T-cell (primary cell): Measurements from ENCODE around the gene SCN4A. TPM values are rescaled to one million over a fixed set of nuclear protein-coding genes. Genes with fewer than 3 reads are reported as not detected.

ENCODE experiments used
- ATAC-seq, 4 experiments: fragments of 200-7000 bp in 3 of 4; fragments of 150-1000 bp in 1 of 4; cut with Tn5 transposase; replicated peaks in 1 of 4; 1 replicate in 3 of 4; 2 replicates in 1 of 4; pipeline ENCODE4 v1.10.0; 2021; ENCODE audit warnings: moderate library complexity in 3 of 4, mild to moderate bottlenecking in 2 of 4, moderate number of reproducible peaks in 1 of 4
- CTCF ChIA-PET, 2 donors: fragments of 300-600 bp; sonication (Branson Sonifier 250); formaldehyde crosslinking; loops; one replicate each; lab custom pipeline; 2022; ENCODE audit warnings: antibody characterized with exemption in 2 of 2; lab: Charles Lee
- POLR2A ChIA-PET, 2 donors: fragments of 300-600 bp; sonication (Branson Sonifier 250); formaldehyde crosslinking; loops; one replicate each; lab custom pipeline; 2022; ENCODE audit warnings: antibody characterized with exemption in 2 of 2; lab: Charles Lee
- DNase-seq, 35 experiments: peaks; one replicate each; pipeline versions ENCODE4 v3.0.0 to v3.0.0-alpha.2; 2013 to 2023
- H3K27ac ChIP-seq: one replicate; pipeline ENCODE4 v1.5.1; 2013; ENCODE audit warnings: low read length
- H3K27me3 ChIP-seq, 2 experiments: replicated peaks in 1 of 2; 1 replicate in 1 of 2; 2 replicates in 1 of 2; pipeline versions ENCODE4 v1.6.1 to v1.7.0; 2013; ENCODE audit warnings: low read length in 1 of 2, mixed read lengths in 1 of 2; ENCODE audit not compliant: control insufficient read depth in 2 of 2, insufficient read depth in 2 of 2; ENCODE audit errors: extremely low read depth in 1 of 2
- H3K36me3 ChIP-seq, 2 donors: 1 replicate in 1 of 2; 2 replicates in 1 of 2; pipeline versions ENCODE4 v1.6.1 to v1.7.0; 2013; ENCODE audit warnings: low read length in 1 of 2; ENCODE audit not compliant: control insufficient read depth in 2 of 2, insufficient read depth in 1 of 2; ENCODE audit errors: extremely low read depth in 1 of 2
- H3K4me1 ChIP-seq, 2 experiments: 1 replicate in 1 of 2; 2 replicates in 1 of 2; pipeline versions ENCODE4 v1.6.1 to v1.7.0; 2013; ENCODE audit warnings: low read length in 2 of 2, mixed read lengths in 1 of 2; ENCODE audit not compliant: insufficient read depth in 2 of 2, control insufficient read depth in 1 of 2; ENCODE audit errors: extremely low read depth in 1 of 2
- H3K4me3 ChIP-seq, 2 donors: 1 replicate in 1 of 2; 2 replicates in 1 of 2; pipeline versions ENCODE4 v1.5.1 to v1.7.0; 2013; ENCODE audit warnings: mild to moderate bottlenecking in 2 of 2, low read length in 1 of 2, moderate library complexity in 1 of 2; ENCODE audit not compliant: control insufficient read depth in 1 of 2; ENCODE audit errors: extremely low read depth in 1 of 2
- H3K9me3 ChIP-seq: 2 replicates; pipeline ENCODE4 v1.7.0; 2013
- H3K27ac Mint-ChIP-seq, 2 donors: one replicate each; pipeline ENCODE4 v1.8.0; 2020 to 2021; ENCODE audit warnings: mild to moderate bottlenecking in 2 of 2, mixed read lengths in 2 of 2
- H3K27me3 Mint-ChIP-seq, 2 donors: one replicate each; pipeline ENCODE4 v1.8.0; 2021 to 2022; ENCODE audit warnings: mixed read lengths in 2 of 2
- H3K36me3 Mint-ChIP-seq: one replicate; pipeline ENCODE4 v1.8.0; 2021; ENCODE audit warnings: mixed read lengths
- H3K4me1 Mint-ChIP-seq, 3 donors: one replicate each; pipeline ENCODE4 v1.8.0; 2020 to 2022; ENCODE audit warnings: mixed read lengths in 3 of 3, mild to moderate bottlenecking in 1 of 3
- H3K4me3 Mint-ChIP-seq, 3 donors: one replicate each; pipeline ENCODE4 v1.8.0; 2020 to 2022; ENCODE audit warnings: mild to moderate bottlenecking in 3 of 3, mixed read lengths in 3 of 3, moderate library complexity in 3 of 3
- H3K9me3 Mint-ChIP-seq, 3 donors: one replicate each; pipeline ENCODE4 v1.8.0; 2020 to 2022; ENCODE audit warnings: mixed read lengths in 3 of 3
- WGBS: methylation state at CpG from one replicate; pipeline ENCODE4 v1.1.5; 2013; ENCODE audit warnings: missing lambda C conversion rate; ENCODE audit not compliant: insufficient coverage; 5-methylcytosine and 5-hydroxymethylcytosine counted together
- total RNA-seq, 35 experiments: library from RNA in 6 of 35; stranded (reverse) in 6 of 35; fragments of 120-200 nt in 1 of 35; gene quantifications; one replicate each; pipeline versions ENCODE4 v1.2.1 to v1.2.4 and lab custom pipeline; 2013 to 2026

SCN4A gene
- total RNA-seq, 5 donors from 2014 or later (not counting 1 experiment from before 2014, with no cell fraction given), result 0.13 to 0.18 (median 0.13) TPM; not detected in 2

DNA sequence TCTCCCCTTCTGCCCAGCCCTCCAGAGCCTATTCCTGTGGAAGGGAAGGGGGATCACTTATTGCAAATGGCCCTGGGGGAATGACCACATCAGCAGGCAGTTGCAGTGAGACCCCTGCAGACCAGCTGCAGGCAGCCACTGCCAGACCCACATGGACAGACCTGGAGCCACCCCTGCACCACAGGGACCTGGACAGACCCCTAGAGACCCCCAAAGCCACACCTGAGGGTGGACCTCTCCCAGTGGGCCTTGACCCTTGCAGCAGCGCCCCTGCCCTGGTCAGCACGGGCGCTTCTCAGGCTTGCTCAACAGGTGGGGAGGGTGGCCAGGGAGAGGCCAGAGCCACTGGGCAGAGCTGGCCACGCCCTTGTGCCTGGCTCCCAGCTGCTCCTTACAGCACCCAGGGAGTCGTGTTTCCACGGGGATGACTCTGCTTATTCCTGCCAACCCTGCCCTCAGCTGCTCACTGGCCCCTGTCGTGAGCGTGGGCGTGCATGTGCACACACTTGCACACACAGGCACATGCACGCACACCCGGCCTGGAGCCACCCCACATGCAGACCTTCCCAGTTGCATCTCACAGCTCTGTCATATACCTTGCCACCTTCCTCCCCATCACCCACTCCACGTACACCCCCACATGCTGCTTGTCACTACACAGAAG is 1.3 kb upstream of the SCN4A start:
- Histone ChIP-seq H3K9me3 (no peaks in the 10 kb centered on the region), H3K4me3 (no peak overlapping the region), H3K4me1 (peaks cover 0 to 11% of the 10 kb centered on the region in 2 experiments), H3K36me3 (no peaks in the 10 kb centered on the region), H3K27me3 (peaks cover 0 to 16% of the 10 kb centered on the region in 2 experiments), H3K27ac (no peak overlapping the region)
- no peak for DNase-seq
- 81% methylated on average over 11 of the region's 12 CpGs for WGBS
- no peak for ATAC-seq
- no peaks in the 10 kb centered on the region for H3K27me3 Mint-ChIP-seq
- H3K4me1 Mint-ChIP-seq, result peaks cover 0 to 14% (median 2%) of the 10 kb centered on the region in 3 donors
- H3K9me3 Mint-ChIP-seq, result no peaks in the 10 kb centered on the region
- ChIA-PET CTCF (interaction anchor here in 1 of 2 donors (0.5 kb wide), 1 partner anchor 791 kb away, joined by 4 read pairs; no protein-coding TSS in a partner anchor), POLR2A (no interaction called here)
- H3K36me3 Mint-ChIP-seq, result no peaks in the 10 kb centered on the region
- H3K4me3 Mint-ChIP-seq, result no peak overlapping the region
- peak overlapping the region in 1 of 2 donors; percentile 27 for H3K27ac Mint-ChIP-seq

DNA sequence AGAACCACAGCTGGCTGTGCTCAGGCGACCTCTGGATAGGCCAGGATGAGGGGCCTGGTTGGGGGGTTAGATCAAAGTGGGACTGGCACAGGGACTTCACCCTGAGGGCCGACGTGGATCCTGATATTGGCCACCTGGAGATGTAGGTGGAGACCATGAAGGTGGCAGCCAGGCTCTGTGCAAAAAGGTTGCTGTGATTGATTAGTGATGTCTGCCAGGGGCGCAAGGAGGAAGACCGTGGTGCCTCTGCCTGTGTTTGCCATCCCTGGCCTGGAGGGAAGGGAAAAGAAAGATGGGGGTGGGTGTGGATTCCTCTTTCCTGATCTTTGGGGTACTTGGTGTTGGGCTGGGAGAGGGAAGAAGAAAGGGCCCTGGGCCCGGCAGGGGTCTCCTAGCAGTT is 529 bp upstream of the SCN4A start:
- H3K27ac ChIP-seq, result no peak overlapping the region
- ChIA-PET CTCF (no interaction called here), POLR2A (no interaction called here)
- Mint-ChIP-seq H3K4me3 (no peak overlapping the region), H3K4me1 (peaks cover 0 to 14% (median 2%) of the 10 kb centered on the region in 3 donors), H3K27me3 (no peaks in the 10 kb centered on the region), H3K9me3 (no peaks in the 10 kb centered on the region), H3K27ac (no peak overlapping the region), H3K36me3 (no peaks in the 10 kb centered on the region)
- no peaks in the 10 kb centered on the region for H3K36me3 ChIP-seq
- H3K9me3 ChIP-seq, result no peaks in the 10 kb centered on the region
- no peak overlapping the region for H3K4me3 ChIP-seq
- peaks cover 0 to 16% of the 10 kb centered on the region in 2 experiments for H3K27me3 ChIP-seq
- no peak for ATAC-seq
- no peak for DNase-seq
- peaks cover 0 to 11% of the 10 kb centered on the region in 2 experiments for H3K4me1 ChIP-seq
- WGBS, result 91% methylated on average over 6 of the region's 6 CpGs

DNA sequence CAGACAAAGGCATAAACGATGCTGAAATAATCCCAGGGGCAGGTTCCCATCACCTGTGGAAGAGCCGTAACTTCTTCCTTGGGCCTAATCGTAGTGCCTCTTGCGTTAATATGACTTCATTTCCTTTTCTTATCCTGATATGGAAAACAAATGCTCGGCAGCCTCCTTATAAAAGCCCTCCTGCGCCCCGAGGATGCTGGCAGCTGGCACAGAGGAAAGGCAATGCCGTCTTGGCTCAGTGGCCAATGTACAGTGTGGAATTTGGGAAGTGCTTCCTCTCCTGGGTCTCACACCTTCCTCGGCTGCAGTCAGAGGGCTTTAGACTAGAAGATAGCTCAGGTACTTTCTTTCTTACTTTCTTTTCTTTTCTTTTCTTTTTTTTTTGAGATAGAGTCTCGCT is 3.4 kb downstream of the SCN4A start:
- ATAC-seq (no peak), DNase-seq (no peak)
- Mint-ChIP-seq H3K36me3 (no peaks in the 10 kb centered on the region), H3K27ac (no peak overlapping the region), H3K27me3 (no peaks in the 10 kb centered on the region), H3K9me3 (no peaks in the 10 kb centered on the region), H3K4me3 (no peak overlapping the region), H3K4me1 (peaks cover 11 to 14% (median 11%) of the 10 kb centered on the region in 3 donors)
- POLR2A ChIA-PET, result no interaction called here
- Histone ChIP-seq H3K4me1 (peaks cover 0 to 29% of the 10 kb centered on the region in 2 experiments), H3K9me3 (no peaks in the 10 kb centered on the region), H3K27me3 (peaks cover 0 to 8% of the 10 kb centered on the region in 2 experiments), H3K36me3 (no peaks in the 10 kb centered on the region), H3K4me3 (no peak overlapping the region), H3K27ac (no peak overlapping the region)
- CTCF ChIA-PET, result interaction anchor here in 1 of 2 donors (0.7 kb wide), 1 partner anchor 273 kb away, joined by 3 read pairs; no protein-coding TSS in a partner anchor
- 86% methylated on average over 6 of the region's 10 CpGs for WGBS

DNA sequence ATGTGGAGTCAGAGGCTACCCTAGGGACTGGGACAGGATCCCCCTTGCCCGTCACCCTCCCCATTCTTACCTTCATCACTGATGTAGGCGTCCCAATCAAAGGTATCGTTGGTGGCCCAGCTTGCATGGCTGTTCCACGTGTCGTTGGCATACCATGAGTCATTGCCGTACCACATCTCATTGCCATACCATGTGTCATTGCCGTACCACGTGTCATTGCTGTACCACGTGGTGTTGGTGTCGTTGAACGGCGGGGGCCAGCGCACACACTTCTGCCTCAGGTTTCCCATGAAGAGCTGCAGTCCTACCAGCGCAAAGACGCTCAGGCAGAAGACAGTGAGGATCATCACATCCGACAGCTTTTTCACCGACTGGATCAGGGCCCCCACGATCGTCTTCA is 4.8 kb downstream of the SCN4A start:
- H3K27me3 Mint-ChIP-seq, result no peaks in the 10 kb centered on the region
- H3K9me3 ChIP-seq, result no peaks in the 10 kb centered on the region
- no peaks in the 10 kb centered on the region for H3K36me3 ChIP-seq
- DNase-seq, result no peak
- no peaks in the 10 kb centered on the region for H3K36me3 Mint-ChIP-seq
- no peak for ATAC-seq
- POLR2A ChIA-PET, result no interaction called here
- no peak overlapping the region for H3K27ac ChIP-seq
- 76% methylated on average over 15 of the region's 19 CpGs for WGBS
- H3K4me3 ChIP-seq, result no peak overlapping the region
- CTCF ChIA-PET, result interaction anchor here in 1 of 2 donors (0.7 kb wide), 1 partner anchor 778 kb away, joined by 4 read pairs; no protein-coding TSS in a partner anchor
- no peaks in the 10 kb centered on the region for H3K27me3 ChIP-seq
- no peak overlapping the region for H3K4me3 Mint-ChIP-seq
- no peaks in the 10 kb centered on the region for H3K9me3 Mint-ChIP-seq
- no peak overlapping the region for H3K27ac Mint-ChIP-seq
- H3K4me1 ChIP-seq, result peaks cover 0 to 29% of the 10 kb centered on the region in 2 experiments
- peaks cover 11 to 14% (median 11%) of the 10 kb centered on the region in 3 donors for H3K4me1 Mint-ChIP-seq

- Histone ChIP-seq H3K27me3 (no peaks in the 10 kb centered on the region), H3K4me3 (no peak overlapping the region), H3K27ac (no peak overlapping the region), H3K36me3 (no peaks in the 10 kb centered on the region), H3K4me1 (peaks cover 0 to 29% of the 10 kb centered on the region in 2 experiments), H3K9me3 (no peaks in the 10 kb centered on the region)
- Mint-ChIP-seq H3K4me3 (no peak overlapping the region), H3K36me3 (no peaks in the 10 kb centered on the region), H3K27me3 (no peaks in the 10 kb centered on the region), H3K4me1 (peaks cover 11 to 16% (median 14%) of the 10 kb centered on the region in 3 donors), H3K9me3 (no peaks in the 10 kb centered on the region), H3K27ac (peak overlapping the region in 1 of 2 donors; percentile 1)
- WGBS, result 67% methylated on average over 11 of the region's 11 CpGs
- ATAC-seq, result peak; percentile 67 to 99 (median 82)
- ChIA-PET POLR2A (interaction anchor here in 1 of 2 donors (0.6 kb wide), 1 partner anchor 19 kb away, joined by 4 read pairs; no protein-coding TSS in a partner anchor), CTCF (interaction anchor here (0.6 to 1.0 kb wide), 4 partner anchors 52 to 167 kb away, joined by 3 read pairs; no protein-coding TSS in a partner anchor)
- DNase-seq, result peak in 31 of 35 experiments; percentile 17 to 81 (median 59)
Observed at GRCh38 chr17:63966646-63967264, 6.0 kb downstream of the SCN4A start.

- WGBS, result 95% methylated on average over 2 of the region's 4 CpGs
- Mint-ChIP-seq H3K4me1 (peaks cover 11 to 18% (median 14%) of the 10 kb centered on the region in 3 donors), H3K4me3 (no peak overlapping the region), H3K36me3 (no peaks in the 10 kb centered on the region), H3K27ac (no peak overlapping the region), H3K27me3 (no peaks in the 10 kb centered on the region), H3K9me3 (no peaks in the 10 kb centered on the region)
- no peaks in the 10 kb centered on the region for H3K9me3 ChIP-seq
- DNase-seq (no peak), ATAC-seq (no peak)
- no peaks in the 10 kb centered on the region for H3K36me3 ChIP-seq
- H3K4me3 ChIP-seq, result no peak overlapping the region
- ChIA-PET CTCF (no interaction called here), POLR2A (no interaction called here)
- H3K27me3 ChIP-seq, result no peaks in the 10 kb centered on the region
- peaks cover 0 to 26% of the 10 kb centered on the region in 2 experiments for H3K4me1 ChIP-seq
- no peak overlapping the region for H3K27ac ChIP-seq
Observed at GRCh38 chr17:63963123-63963522, 9.6 kb downstream of the SCN4A start.
